ENCODE results near the gene COL19A1.

COL19A1 gene

DNA sequence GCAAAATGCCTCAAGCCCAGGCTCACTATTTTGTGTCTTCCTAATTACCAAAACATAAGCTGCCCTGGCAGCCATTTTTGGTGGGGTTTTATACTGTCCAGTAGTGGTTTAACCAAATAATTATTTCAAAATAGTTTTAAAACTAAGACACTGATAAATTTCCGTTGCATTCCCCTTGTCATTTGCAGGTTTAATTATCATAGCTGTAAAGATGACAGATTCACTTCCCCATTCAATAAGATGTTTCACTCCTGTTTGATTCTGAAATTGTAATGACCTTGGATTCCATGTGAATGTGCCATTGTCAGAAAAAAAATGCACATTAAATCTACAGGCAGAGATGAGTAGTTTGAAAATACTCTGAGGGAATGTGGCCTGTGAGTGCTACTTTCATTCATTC lies 264.5 kb downstream of the COL19A1 start:
- no peaks in the 10 kb centered on the region for H3K4me1 ChIP-seq (ENCODE audit: control insufficient read depth in 1 of 2, insufficient read depth in 2 of 2, low read length in 2 of 2)
- H3K27ac ChIP-seq (ENCODE audit: low read depth, low read length), result no peak overlapping the region
- no peak overlapping the region for H3K4me3 ChIP-seq (ENCODE audit: low read depth in 1 of 2, low read length in 2 of 2)
- no peaks in the 10 kb centered on the region for H3K9me3 ChIP-seq (ENCODE audit: control insufficient read depth in 1 of 2, low read length in 2 of 2)
- no peaks in the 10 kb centered on the region for H3K36me3 ChIP-seq (ENCODE audit: control insufficient read depth in 1 of 2, insufficient read depth in 2 of 2, low read length in 2 of 2)
- H3K27me3 ChIP-seq (ENCODE audit: control insufficient read depth in 1 of 2, insufficient read depth in 2 of 2, low read length in 2 of 2), result no peaks in the 10 kb centered on the region
- H3K9ac ChIP-seq (ENCODE audit: low read depth in 1 of 2, low read length in 2 of 2), result no peak overlapping the region

GRCh38 chr6:70131528-70131927 lies 265.2 kb downstream of the COL19A1 start:
- Histone ChIP-seq H3K27ac (ENCODE audit: low read depth, low read length) (no peak overlapping the region), H3K9me3 (ENCODE audit: control insufficient read depth in 1 of 2, low read length in 2 of 2) (no peaks in the 10 kb centered on the region), H3K27me3 (ENCODE audit: control insufficient read depth in 1 of 2, insufficient read depth in 2 of 2, low read length in 2 of 2) (no peaks in the 10 kb centered on the region), H3K9ac (ENCODE audit: low read depth in 1 of 2, low read length in 2 of 2) (no peak overlapping the region), H3K4me1 (ENCODE audit: control insufficient read depth in 1 of 2, insufficient read depth in 2 of 2, low read length in 2 of 2) (no peaks in the 10 kb centered on the region), H3K4me3 (ENCODE audit: low read depth in 1 of 2, low read length in 2 of 2) (no peak overlapping the region), H3K36me3 (ENCODE audit: control insufficient read depth in 1 of 2, insufficient read depth in 2 of 2, low read length in 2 of 2) (no peaks in the 10 kb centered on the region)

- Histone ChIP-seq H3K27ac (ENCODE audit: low read depth, low read length) (no peak overlapping the region), H3K9me3 (ENCODE audit: control insufficient read depth in 1 of 2, low read length in 2 of 2) (no peaks in the 10 kb centered on the region), H3K36me3 (ENCODE audit: control insufficient read depth in 1 of 2, insufficient read depth in 2 of 2, low read length in 2 of 2) (no peaks in the 10 kb centered on the region)
Measured at GRCh38 chr6:70133246-70133645, 266.9 kb downstream of the COL19A1 start.

DNA sequence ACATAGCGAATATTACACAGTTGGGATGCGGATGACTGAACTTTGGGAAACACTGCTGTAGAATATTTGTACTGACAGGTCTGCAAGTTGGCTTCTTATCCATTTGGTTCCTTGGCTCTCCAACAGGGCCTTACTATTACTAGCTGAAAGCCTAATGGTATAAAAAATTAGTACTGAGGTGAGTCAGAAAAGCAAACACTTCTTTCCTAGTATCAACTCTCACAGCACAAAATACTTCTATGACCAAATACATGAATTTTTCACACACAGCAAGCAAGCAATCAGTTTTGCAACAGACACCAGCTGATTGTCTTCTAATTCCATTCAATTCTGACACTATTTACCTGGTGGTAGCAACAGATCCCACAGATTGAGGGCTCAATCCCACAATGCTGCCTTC lies 268.2 kb downstream of the COL19A1 start:
- Histone ChIP-seq H3K9ac (ENCODE audit: low read depth in 1 of 2, low read length in 2 of 2) (no peak overlapping the region), H3K27me3 (ENCODE audit: control insufficient read depth in 1 of 2, insufficient read depth in 2 of 2, low read length in 2 of 2) (no peaks in the 10 kb centered on the region), H3K36me3 (ENCODE audit: control insufficient read depth in 1 of 2, insufficient read depth in 2 of 2, low read length in 2 of 2) (no peaks in the 10 kb centered on the region), H3K9me3 (ENCODE audit: control insufficient read depth in 1 of 2, low read length in 2 of 2) (no peaks in the 10 kb centered on the region), H3K4me1 (ENCODE audit: control insufficient read depth in 1 of 2, insufficient read depth in 2 of 2, low read length in 2 of 2) (no peaks in the 10 kb centered on the region), H3K27ac (ENCODE audit: low read depth, low read length) (no peak overlapping the region), H3K4me3 (ENCODE audit: low read depth in 1 of 2, low read length in 2 of 2) (no peak overlapping the region)

More at GRCh38 chr6:70133246-70133645, 266.9 kb downstream of the COL19A1 start:
- H3K4me1 ChIP-seq (ENCODE audit: control insufficient read depth in 1 of 2, insufficient read depth in 2 of 2, low read length in 2 of 2), result no peaks in the 10 kb centered on the region
- no peak overlapping the region for H3K9ac ChIP-seq (ENCODE audit: low read depth in 1 of 2, low read length in 2 of 2)
- H3K27me3 ChIP-seq (ENCODE audit: control insufficient read depth in 1 of 2, insufficient read depth in 2 of 2, low read length in 2 of 2), result no peaks in the 10 kb centered on the region
- no peak overlapping the region for H3K4me3 ChIP-seq (ENCODE audit: low read depth in 1 of 2, low read length in 2 of 2)

DNA sequence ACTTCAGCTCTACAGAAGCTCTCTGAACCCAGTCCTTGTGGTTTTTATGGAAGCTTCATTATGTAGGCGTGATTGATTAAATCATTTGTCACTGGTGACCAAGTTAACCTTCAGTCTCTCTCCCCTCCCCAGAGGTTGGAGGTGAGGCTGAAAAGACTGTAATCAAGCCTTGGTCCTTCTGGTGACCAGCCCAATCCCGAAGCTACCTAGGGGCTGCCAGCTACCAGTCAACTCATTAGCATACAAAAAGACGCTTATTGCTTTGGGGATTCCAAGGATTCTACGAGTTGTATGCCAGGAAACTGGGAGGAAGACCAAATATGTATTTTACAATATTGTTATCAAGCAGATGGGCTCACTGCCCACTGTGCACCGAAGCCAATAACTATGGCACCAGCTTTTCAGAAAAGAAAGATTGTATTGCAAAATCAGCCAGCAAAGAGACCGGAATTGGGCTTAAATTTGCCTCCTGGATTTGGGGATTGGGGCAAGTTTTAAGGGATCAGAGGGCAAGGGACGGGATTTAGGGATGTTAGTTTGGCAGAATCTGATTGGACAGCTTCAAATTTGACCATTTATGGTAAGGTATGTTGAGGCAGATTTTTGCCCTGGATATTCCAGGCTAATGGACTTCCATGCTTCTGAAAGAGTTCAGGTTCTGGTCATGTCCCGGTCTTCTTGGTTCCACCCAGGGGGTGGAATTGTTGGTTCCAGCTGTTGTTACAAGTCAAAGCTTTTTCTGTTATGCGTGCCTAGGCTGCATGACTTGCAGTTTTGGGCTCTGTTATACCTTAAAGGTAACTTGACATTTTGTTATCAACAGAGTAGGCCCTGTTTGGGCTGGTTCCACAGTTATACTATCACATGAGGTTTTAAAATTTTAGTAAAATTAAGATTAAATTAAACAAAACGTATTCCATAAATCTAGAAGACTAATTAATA lies 269.1 kb downstream of the COL19A1 start:
- H3K27ac ChIP-seq (ENCODE audit: low read depth, low read length), result no peak overlapping the region
- H3K4me3 ChIP-seq (ENCODE audit: low read depth in 1 of 2, low read length in 2 of 2), result no peak overlapping the region
- no peaks in the 10 kb centered on the region for H3K9me3 ChIP-seq (ENCODE audit: control insufficient read depth in 1 of 2, low read length in 2 of 2)
- no peaks in the 10 kb centered on the region for H3K36me3 ChIP-seq (ENCODE audit: control insufficient read depth in 1 of 2, insufficient read depth in 2 of 2, low read length in 2 of 2)
- no peaks in the 10 kb centered on the region for H3K27me3 ChIP-seq (ENCODE audit: control insufficient read depth in 1 of 2, insufficient read depth in 2 of 2, low read length in 2 of 2)
- no peak overlapping the region for H3K9ac ChIP-seq (ENCODE audit: low read depth in 1 of 2, low read length in 2 of 2)
- no peaks in the 10 kb centered on the region for H3K4me1 ChIP-seq (ENCODE audit: control insufficient read depth in 1 of 2, insufficient read depth in 2 of 2, low read length in 2 of 2)

DNA sequence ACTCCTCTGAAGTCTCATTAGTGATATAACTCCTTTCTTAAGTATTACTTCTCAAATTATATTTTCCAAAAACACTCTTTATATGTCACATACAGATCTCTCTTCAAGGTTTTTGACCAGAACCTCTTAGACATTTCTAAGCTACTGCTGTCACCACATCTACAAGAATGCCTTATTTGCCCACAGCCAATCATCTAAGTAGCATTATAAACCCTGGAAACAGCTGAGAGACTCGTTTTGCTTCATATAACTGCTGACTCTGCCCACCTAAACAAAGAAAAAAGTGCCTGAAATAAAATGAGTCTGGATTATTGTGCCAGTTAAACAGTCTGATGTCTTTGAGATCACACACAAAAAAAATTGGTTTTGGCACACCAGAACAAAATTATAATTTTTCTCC lies 270.6 kb downstream of the COL19A1 start:
- no peaks in the 10 kb centered on the region for H3K4me1 ChIP-seq (ENCODE audit: control insufficient read depth in 1 of 2, insufficient read depth in 2 of 2, low read length in 2 of 2)
- H3K27ac ChIP-seq (ENCODE audit: low read depth, low read length), result no peak overlapping the region
- no peaks in the 10 kb centered on the region for H3K9me3 ChIP-seq (ENCODE audit: control insufficient read depth in 1 of 2, low read length in 2 of 2)
- no peak overlapping the region for H3K4me3 ChIP-seq (ENCODE audit: low read depth in 1 of 2, low read length in 2 of 2)
- H3K36me3 ChIP-seq (ENCODE audit: control insufficient read depth in 1 of 2, insufficient read depth in 2 of 2, low read length in 2 of 2), result no peaks in the 10 kb centered on the region
- no peak overlapping the region for H3K9ac ChIP-seq (ENCODE audit: low read depth in 1 of 2, low read length in 2 of 2)
- no peaks in the 10 kb centered on the region for H3K27me3 ChIP-seq (ENCODE audit: control insufficient read depth in 1 of 2, insufficient read depth in 2 of 2, low read length in 2 of 2)

DNA sequence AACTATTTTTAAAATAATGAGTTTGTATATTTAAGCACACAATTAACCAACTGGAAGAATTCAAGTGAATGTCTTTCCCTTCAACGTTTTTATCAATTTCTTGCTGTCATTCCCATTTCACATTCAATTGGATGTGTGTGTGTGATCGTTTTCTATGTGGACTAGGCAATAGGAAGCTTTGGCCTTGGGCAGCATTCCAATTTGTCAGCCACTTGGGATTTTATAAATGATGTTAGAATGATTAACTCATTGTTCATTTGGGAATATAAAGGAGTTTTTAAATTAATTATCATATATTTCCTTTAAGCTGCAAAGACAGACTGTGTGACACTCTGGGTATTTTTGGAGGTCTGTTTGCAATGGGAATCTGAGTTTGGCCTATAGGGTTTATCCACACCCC lies 274.1 kb downstream of the COL19A1 start:
- no peaks in the 10 kb centered on the region for H3K27me3 ChIP-seq (ENCODE audit: control insufficient read depth in 1 of 2, insufficient read depth in 2 of 2, low read length in 2 of 2)
- no peaks in the 10 kb centered on the region for H3K9me3 ChIP-seq (ENCODE audit: control insufficient read depth in 1 of 2, low read length in 2 of 2)
- no peak overlapping the region for H3K4me3 ChIP-seq (ENCODE audit: low read depth in 1 of 2, low read length in 2 of 2)
- H3K36me3 ChIP-seq (ENCODE audit: control insufficient read depth in 1 of 2, insufficient read depth in 2 of 2, low read length in 2 of 2), result no peaks in the 10 kb centered on the region
- H3K27ac ChIP-seq (ENCODE audit: low read depth, low read length), result no peak overlapping the region
- H3K9ac ChIP-seq (ENCODE audit: low read depth in 1 of 2, low read length in 2 of 2), result no peak overlapping the region
- H3K4me1 ChIP-seq (ENCODE audit: control insufficient read depth in 1 of 2, insufficient read depth in 2 of 2, low read length in 2 of 2), result no peaks in the 10 kb centered on the region

DNA sequence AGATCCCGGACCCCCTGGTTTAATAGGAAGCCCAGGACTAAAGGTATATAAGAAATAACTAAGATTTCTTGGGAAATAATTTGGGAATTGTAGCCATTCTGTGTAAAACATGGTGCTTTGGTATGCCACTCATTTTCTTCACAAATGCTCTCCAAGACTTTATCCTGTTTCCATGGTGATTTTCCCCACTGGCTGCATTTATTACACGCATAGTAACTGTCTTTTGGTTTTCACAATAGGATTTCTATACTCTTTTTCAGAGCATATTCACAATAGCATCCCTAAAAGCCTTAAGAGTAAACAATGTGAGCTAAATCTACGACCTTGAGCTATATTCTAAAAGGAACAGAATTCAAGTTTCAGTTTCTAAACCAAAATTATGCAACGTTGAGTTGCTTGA lies 275.7 kb downstream of the COL19A1 start:
- no peaks in the 10 kb centered on the region for H3K36me3 ChIP-seq (ENCODE audit: control insufficient read depth in 1 of 2, insufficient read depth in 2 of 2, low read length in 2 of 2)
- H3K27me3 ChIP-seq (ENCODE audit: control insufficient read depth in 1 of 2, insufficient read depth in 2 of 2, low read length in 2 of 2), result no peaks in the 10 kb centered on the region
- no peaks in the 10 kb centered on the region for H3K9me3 ChIP-seq (ENCODE audit: control insufficient read depth in 1 of 2, low read length in 2 of 2)
- no peak overlapping the region for H3K27ac ChIP-seq (ENCODE audit: low read depth, low read length)
- no peak overlapping the region for H3K4me3 ChIP-seq (ENCODE audit: low read depth in 1 of 2, low read length in 2 of 2)
- no peak overlapping the region for H3K9ac ChIP-seq (ENCODE audit: low read depth in 1 of 2, low read length in 2 of 2)
- H3K4me1 ChIP-seq (ENCODE audit: control insufficient read depth in 1 of 2, insufficient read depth in 2 of 2, low read length in 2 of 2), result no peaks in the 10 kb centered on the region

DNA sequence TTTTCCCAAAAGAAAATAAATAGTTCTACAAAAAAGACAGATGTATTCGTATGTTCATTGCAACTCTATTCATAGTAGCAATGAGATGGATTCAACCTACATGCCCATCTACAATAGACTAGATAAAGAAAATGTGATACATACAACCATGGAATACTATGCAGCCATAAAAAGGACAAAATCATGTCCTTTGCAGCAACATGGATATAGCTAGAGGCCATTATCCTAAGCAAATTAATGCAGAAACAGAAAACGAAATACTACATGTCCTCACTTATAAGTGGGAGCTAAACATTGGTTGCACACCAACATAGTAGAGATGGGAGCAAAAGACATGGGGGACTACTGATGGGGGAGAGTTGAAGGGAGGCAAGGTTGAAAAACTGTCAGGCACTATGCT lies 278.8 kb downstream of the COL19A1 start:
- Histone ChIP-seq H3K27me3 (ENCODE audit: control insufficient read depth in 1 of 2, insufficient read depth in 2 of 2, low read length in 2 of 2) (no peaks in the 10 kb centered on the region), H3K9ac (ENCODE audit: low read depth in 1 of 2, low read length in 2 of 2) (no peak overlapping the region), H3K9me3 (ENCODE audit: control insufficient read depth in 1 of 2, low read length in 2 of 2) (no peaks in the 10 kb centered on the region), H3K4me1 (ENCODE audit: control insufficient read depth in 1 of 2, insufficient read depth in 2 of 2, low read length in 2 of 2) (no peaks in the 10 kb centered on the region), H3K36me3 (ENCODE audit: control insufficient read depth in 1 of 2, insufficient read depth in 2 of 2, low read length in 2 of 2) (no peaks in the 10 kb centered on the region), H3K27ac (ENCODE audit: low read depth, low read length) (no peak overlapping the region), H3K4me3 (ENCODE audit: low read depth in 1 of 2, low read length in 2 of 2) (no peak overlapping the region)

DNA sequence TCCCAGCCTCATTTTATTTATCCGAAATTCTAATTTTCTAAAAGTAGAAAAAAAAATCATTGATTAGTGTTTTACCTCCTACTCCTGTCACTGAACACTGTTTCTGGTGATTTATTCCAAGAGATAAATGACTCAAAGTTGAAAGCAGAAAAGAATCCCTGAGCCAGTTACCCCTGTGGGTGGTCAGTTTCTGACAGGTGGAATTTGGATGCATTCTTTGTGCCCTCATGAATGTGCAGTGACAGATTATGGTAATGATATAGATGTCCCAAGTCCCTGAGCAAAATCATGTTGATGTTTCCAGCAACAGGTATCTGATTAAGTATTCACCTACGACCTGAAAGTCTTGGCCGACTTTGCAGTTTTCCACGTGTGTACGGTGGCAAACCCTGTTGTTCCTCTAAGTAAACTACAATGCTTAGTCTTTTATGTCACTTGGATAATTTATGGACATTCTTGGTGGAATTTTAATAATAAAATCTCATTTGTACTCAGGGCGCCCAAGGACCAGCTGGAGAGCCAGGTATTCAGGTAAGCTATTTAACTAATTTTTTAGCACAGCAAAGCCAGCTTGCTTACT lies 282.9 kb downstream of the COL19A1 start:
- Histone ChIP-seq H3K4me3 (ENCODE audit: low read depth in 1 of 2, low read length in 2 of 2) (no peak overlapping the region), H3K9ac (ENCODE audit: low read depth in 1 of 2, low read length in 2 of 2) (no peak overlapping the region), H3K9me3 (ENCODE audit: control insufficient read depth in 1 of 2, low read length in 2 of 2) (no peaks in the 10 kb centered on the region), H3K4me1 (ENCODE audit: control insufficient read depth in 1 of 2, insufficient read depth in 2 of 2, low read length in 2 of 2) (no peaks in the 10 kb centered on the region), H3K27me3 (ENCODE audit: control insufficient read depth in 1 of 2, insufficient read depth in 2 of 2, low read length in 2 of 2) (no peaks in the 10 kb centered on the region), H3K36me3 (ENCODE audit: control insufficient read depth in 1 of 2, insufficient read depth in 2 of 2, low read length in 2 of 2) (no peaks in the 10 kb centered on the region), H3K27ac (ENCODE audit: low read depth, low read length) (no peak overlapping the region)

Measured in duodenal mucosa (tissue), 2 donors.